ENCODE measurements around the gene CWC15. TPM values are rescaled to one million over a fixed set of nuclear protein-coding genes. Genes with fewer than 3 reads are reported as not detected.

The CWC15 gene
- 28.0 to 40.1 TPM (median 28.6 TPM) in 5 replicates for total RNA-seq (2022; extraction: Qiagen RNA extraction; ENCODE audit: low read depth)

DNA sequence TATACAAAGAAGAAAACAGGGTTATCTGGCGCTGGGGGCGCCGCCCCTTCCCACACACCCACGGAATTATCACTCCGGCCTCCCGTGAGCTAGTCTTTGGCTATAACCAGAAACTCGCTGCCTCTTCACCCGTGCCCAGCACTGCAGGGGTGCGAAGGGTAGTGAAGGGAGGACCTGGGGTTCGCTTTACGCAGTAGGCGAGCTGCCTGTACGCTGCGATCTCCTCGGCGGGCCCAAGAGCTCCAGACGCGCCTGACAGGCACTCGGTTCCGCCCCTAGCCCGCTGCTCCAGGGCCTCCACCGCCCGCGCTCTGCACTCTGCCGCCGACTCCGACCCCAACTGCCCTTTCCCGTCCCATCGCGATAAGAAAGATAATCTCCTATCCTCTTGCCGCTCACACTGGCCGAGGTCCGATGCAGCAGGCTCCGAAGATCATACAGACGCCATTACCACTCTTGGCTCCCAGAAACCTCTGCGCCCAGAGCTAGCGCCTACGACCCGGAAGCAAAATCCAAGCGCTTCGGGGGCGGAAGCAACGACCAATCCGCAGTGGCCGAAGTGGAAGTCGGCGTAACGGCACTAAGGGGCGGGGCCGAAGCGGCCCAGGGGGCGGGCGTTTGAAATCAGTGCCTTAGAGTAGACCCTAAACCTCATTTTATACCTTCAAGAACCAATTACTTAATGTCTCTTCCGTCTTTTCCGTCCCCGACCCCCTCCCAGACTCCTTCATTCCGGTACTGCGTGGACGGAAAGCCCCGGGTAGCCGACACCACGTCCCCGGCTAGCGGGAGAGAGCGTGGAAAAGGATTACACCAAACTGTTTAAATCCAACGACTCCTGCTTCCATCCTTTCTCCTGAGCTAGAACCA, at the start of gene CWC15, which contains the start of gene KDM4D:
TSS of gene CWC15 (minus strand) at position 458 of the 870 bp plus-strand sequence. CDS start 1,371 bp downstream, outside the sequence.
TSS of gene KDM4D (plus strand) at position 611 of the 870 bp plus-strand sequence. CDS start 23,664 bp downstream, outside the sequence.

Other genes starting within 250 kb of the CWC15 start
- 5.4 to 8.7 TPM (median 7.9 TPM) in 5 replicates for gene AMOTL1, start 205.2 kb downstream of the CWC15 start, total RNA-seq (2022; extraction: Qiagen RNA extraction; ENCODE audit: low read depth)
- 0.38 to 0.53 TPM (median 0.39 TPM) in 5 replicates for gene KDM4D, start 153 bp upstream of the CWC15 start, total RNA-seq (2022; extraction: Qiagen RNA extraction; ENCODE audit: low read depth)
- gene KDM4E, start 51.7 kb upstream of the CWC15 start, total RNA-seq (2022; extraction: Qiagen RNA extraction; ENCODE audit: low read depth) = not detected in 5 replicates
- gene KDM4F, start 75.9 kb upstream of the CWC15 start, total RNA-seq (2022; extraction: Qiagen RNA extraction; ENCODE audit: low read depth) = not detected in 5 replicates
- gene SRSF8, start 93.4 kb upstream of the CWC15 start, total RNA-seq (2022; extraction: Qiagen RNA extraction; ENCODE audit: low read depth) = 13.7 to 18.7 TPM (median 18.5 TPM) in 5 replicates
- 10.9 to 15.8 TPM (median 15.0 TPM) in 5 replicates for gene ENDOD1, start 116.3 kb upstream of the CWC15 start, total RNA-seq (2022; extraction: Qiagen RNA extraction; ENCODE audit: low read depth)

Data from A549 treated with ZK216348 at 1 μM for 4 hours (cell line).